ENCODE results near the gene LY6G5C. TPM values are rescaled to one million over a fixed set of nuclear protein-coding genes. Genes with fewer than 3 reads are reported as not detected.

The LY6G5C gene
- total RNA-seq, 4 donors from 2014 or later = 0.84 TPM; not detected in 3

DNA sequence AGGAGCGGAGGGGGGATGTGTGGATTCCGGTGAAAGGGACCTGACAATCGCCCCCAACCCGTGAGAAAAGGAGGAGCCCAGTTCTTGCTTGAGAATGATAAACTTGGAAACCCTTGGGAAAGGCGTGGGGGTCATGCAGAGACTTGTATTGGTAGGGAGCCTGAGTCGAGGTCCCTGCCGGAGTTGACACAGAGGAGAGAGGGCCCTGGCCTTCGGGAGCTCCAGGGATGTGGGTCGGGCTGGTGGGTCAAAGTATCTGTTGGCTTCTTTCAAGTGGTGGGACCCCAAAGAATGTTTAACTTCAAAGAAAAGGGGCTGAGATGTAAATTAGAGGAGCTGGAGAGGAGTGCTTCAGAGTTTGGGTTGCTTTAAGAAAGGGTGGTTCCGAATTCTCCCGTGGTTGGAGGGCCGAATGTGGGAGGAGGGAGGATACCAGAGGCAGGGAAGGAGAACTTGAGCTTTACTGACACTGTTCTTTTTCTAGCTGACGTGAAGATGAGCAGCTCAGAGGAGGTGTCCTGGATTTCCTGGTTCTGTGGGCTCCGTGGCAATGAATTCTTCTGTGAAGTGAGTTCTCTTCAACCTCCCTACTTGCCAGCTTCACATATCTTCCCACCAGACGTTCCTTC is 14.4 kb downstream of the LY6G5C start:
- H3K4me1 ChIP-seq = peaks cover 0 to 57% (median 24%) of the 10 kb centered on the region in 4 donors
- peak overlapping the region; percentile 60 to 99 (median 96) for H3K27ac ChIP-seq
- TF ChIP-seq EP300 (IDR thresholded peaks at IDR 0.05) (no peak), POLR2A (IDR thresholded peaks at IDR 0.05) (no peak)
- TF ChIP-seq, protein P1, sequence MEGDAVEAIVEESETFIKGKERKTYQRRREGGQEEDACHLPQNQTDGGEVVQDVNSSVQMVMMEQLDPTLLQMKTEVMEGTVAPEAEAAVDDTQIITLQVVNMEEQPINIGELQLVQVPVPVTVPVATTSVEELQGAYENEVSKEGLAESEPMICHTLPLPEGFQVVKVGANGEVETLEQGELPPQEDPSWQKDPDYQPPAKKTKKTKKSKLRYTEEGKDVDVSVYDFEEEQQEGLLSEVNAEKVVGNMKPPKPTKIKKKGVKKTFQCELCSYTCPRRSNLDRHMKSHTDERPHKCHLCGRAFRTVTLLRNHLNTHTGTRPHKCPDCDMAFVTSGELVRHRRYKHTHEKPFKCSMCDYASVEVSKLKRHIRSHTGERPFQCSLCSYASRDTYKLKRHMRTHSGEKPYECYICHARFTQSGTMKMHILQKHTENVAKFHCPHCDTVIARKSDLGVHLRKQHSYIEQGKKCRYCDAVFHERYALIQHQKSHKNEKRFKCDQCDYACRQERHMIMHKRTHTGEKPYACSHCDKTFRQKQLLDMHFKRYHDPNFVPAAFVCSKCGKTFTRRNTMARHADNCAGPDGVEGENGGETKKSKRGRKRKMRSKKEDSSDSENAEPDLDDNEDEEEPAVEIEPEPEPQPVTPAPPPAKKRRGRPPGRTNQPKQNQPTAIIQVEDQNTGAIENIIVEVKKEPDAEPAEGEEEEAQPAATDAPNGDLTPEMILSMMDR (IDR thresholded peaks at IDR 0.05) = no peak

GRCh38 chr6:31665501-31666336 is 15.1 kb downstream of the LY6G5C start, which contains the start of gene CSNK2B:
Gene CSNK2B (plus strand): TSS chr6:31666080. CDS start chr6:31666832, 752 bp downstream.
- WGBS, 2 donors = 0% methylated on average over 63 of the region's 63 CpGs
- Histone ChIP-seq H3K36me3 (peaks cover 8 to 61% (median 23%) of the 10 kb centered on the region in 3 donors), H3K4me3 (peak within 1 kb of the TSS; percentile 67 to 93 (median 87)), H3K4me1 (peaks cover 0 to 64% (median 26%) of the 10 kb centered on the region in 4 donors), H3K27me3 (no peaks in the 10 kb centered on the region), H3K27ac (peak within 1 kb of the TSS; percentile 60 to 99 (median 96)), H3K9me3 (no peaks in the 10 kb centered on the region)
- peak; percentile 97 to 98 for DNase-seq (ENCODE audit: low spot score in 2 of 2)
- TF ChIP-seq EP300 (IDR thresholded peaks at IDR 0.05) (peak; percentile 94 to 95), POLR2A (IDR thresholded peaks at IDR 0.05) (peak; percentile 73 to 86)
- TF ChIP-seq, protein P1 (IDR thresholded peaks at IDR 0.05) = peak in 1 of 5 experiments; percentile 34

More for the DNA sequence above, 14.4 kb downstream of the LY6G5C start:
- Histone ChIP-seq H3K27me3 (no peaks in the 10 kb centered on the region), H3K9me3 (no peaks in the 10 kb centered on the region), H3K36me3 (peaks cover 8 to 68% (median 31%) of the 10 kb centered on the region in 3 donors), H3K4me3 (peak overlapping the region; percentile 67 to 93 (median 87))
- WGBS, 2 donors = 2 to 4% methylated on average over 15 of the region's 15 CpGs
- DNase-seq (ENCODE audit: low spot score in 2 of 2) = no peak

GRCh38 chr6:31664790-31665500 is 15.9 kb downstream of the LY6G5C start, which contains the start of gene GPANK1:
Gene GPANK1 (minus strand): TSS chr6:31664997. CDS start chr6:31664478, 519 bp downstream.
- Histone ChIP-seq H3K9me3 (no peaks in the 10 kb centered on the region), H3K4me1 (peaks cover 0 to 65% (median 26%) of the 10 kb centered on the region in 4 donors), H3K4me3 (peak within 1 kb of the TSS; percentile 67 to 93 (median 87)), H3K27ac (peak within 1 kb of the TSS; percentile 60 to 99 (median 96)), H3K36me3 (peaks cover 8 to 53% (median 17%) of the 10 kb centered on the region in 3 donors), H3K27me3 (no peaks in the 10 kb centered on the region)
- peak; percentile 62 to 69 for TF ChIP-seq POLR2A (IDR thresholded peaks at IDR 0.05)
- TF ChIP-seq, protein P1 (IDR thresholded peaks at IDR 0.05) = peak in 1 of 5 experiments; percentile 10
- peak; percentile 58 to 92 for TF ChIP-seq EP300 (IDR thresholded peaks at IDR 0.05)
- DNase-seq (ENCODE audit: low spot score in 2 of 2) = peak; percentile 83 to 95
- 1% methylated on average over 39 of the region's 39 CpGs for WGBS, 2 donors

DNA sequence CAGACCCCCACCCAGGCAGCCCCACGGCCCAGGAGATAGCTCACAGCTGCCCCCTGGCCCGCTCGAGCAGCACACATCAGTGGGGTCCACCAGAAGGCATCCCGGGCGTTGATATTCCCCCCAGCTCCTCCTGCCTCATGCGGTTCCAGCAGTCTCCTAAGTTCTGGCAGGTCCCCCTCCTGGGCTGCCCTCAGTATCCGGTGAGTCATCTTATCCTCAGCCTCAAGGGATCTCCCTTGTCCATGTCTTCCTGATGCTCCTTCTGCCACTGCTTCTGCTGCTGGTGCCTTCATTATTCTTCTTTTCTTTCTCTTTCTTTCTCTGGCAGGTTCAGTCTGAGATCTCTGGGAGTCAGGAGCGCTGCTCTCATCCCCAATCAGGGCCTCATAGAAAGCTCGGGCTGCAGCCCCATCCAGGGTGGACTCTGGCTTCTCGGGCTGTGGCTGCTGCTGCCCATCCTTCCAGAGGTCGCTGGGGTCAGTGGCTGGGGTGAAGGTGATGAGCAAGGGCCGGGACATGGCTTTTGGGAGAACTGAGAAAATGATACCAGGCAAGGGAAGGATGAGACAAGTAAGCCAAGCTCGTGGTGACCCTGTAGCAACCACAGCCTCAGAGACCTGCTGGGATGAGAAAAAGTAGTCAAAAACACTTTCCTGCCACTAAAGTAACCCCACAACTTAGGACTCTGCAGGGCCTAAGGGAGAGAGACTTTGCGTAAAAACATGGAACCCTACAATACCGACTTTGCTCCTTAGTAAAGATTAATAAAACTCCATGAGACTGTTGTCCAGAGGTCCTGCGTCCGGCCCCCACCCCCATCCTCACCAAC is 16.7 kb downstream of the LY6G5C start:
- Histone ChIP-seq H3K4me1 (peaks cover 0 to 73% (median 32%) of the 10 kb centered on the region in 4 donors), H3K9me3 (no peaks in the 10 kb centered on the region), H3K36me3 (peaks cover 8 to 46% (median 11%) of the 10 kb centered on the region in 3 donors), H3K27me3 (no peaks in the 10 kb centered on the region), H3K27ac (peak overlapping the region; percentile 60 to 99 (median 96)), H3K4me3 (peak overlapping the region; percentile 67 to 93 (median 87))
- WGBS, 2 donors = 9 to 10% methylated on average over 15 to 16 of the region's 17 CpGs
- peak in 1 of 2 donors; percentile 30 for TF ChIP-seq EP300 (IDR thresholded peaks at IDR 0.05)
- no peak for TF ChIP-seq POLR2A (IDR thresholded peaks at IDR 0.05)
- DNase-seq (ENCODE audit: low spot score in 2 of 2) = peak in 1 of 2 donors; percentile 63

Measured in tibial nerve (tissue), 4 donors.